Hepatocyte (in vitro differentiated cells): ENCODE data around the gene DEGS2.

ENCODE experiments used
- CTCF ChIP-seq: fragments of 200-600 bp; sonication (generic); IDR thresholded peaks from 2 replicates; pipeline ENCODE4 v1.5.1; 2016; ENCODE audit warnings: antibody characterized with exemption, mild to moderate bottlenecking; ENCODE audit not compliant: poor library complexity
- EZH2 ChIP-seq: fragments of 200-600 bp; sonication (generic); IDR thresholded peaks from 2 replicates; pipeline ENCODE4 v1.6.1; 2016; ENCODE audit warnings: antibody characterized with exemption, mild to moderate bottlenecking, borderline replicate concordance
- EZH2phosphoT487 ChIP-seq: fragments of 200-600 bp; sonication (generic); IDR thresholded peaks from one replicate; pipeline ENCODE4 v1.6.1; 2018; ENCODE audit warnings: antibody characterized with exemption, mild to moderate bottlenecking, low read depth, moderate library complexity; ENCODE audit not compliant: unreplicated experiment, severe bottlenecking

DNA sequence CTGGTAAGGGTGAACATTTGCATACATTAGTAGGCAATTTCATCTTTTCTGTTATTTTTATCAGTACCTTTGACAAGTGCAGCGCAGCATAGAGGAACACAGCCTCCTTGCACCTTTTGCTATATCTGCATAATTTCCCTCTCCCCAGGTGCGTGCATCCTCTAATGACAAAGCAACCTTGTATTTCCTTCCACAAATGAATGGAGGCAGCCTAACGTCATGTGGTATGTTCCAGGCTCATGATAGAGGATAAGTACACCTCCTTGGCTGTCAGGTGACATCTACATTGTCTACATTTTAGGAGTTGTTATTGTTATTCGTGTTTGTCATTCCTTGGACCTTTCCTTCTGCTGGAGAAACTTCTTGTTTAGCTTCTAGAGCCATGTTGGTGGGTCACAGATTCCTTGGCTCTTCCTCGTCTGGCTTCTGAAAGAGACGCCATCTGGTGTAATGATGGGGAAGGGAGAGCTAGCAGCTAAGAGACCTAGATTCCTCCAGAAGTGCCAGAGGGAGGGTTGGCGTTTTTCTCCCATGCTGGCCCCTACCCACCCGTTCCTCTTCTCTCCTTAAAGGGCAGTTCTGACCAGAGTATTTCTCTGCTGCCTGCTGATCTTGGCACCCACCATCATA, 57.2 kb downstream of the DEGS2 start:
- no peak for TF ChIP-seq CTCF
- TF ChIP-seq EZH2phosphoT487: no peak
- TF ChIP-seq EZH2: no peak
